Thoracic aorta (tissue), 2 donors: ENCODE measurements around the gene CLCF1. TPM values are rescaled to one million over a fixed set of nuclear protein-coding genes. Genes with fewer than 3 reads are reported as not detected.

Experiments used
- ATAC-seq: fragments of 150-250 bp; one replicate; pipeline ENCODE4 v1.8.0; 2017; ENCODE audit warnings: low read depth; ENCODE audit not compliant: insufficient number of reproducible peaks, low FRiP score
- DNase-seq: peaks from one replicate; pipeline ENCODE4 v3.0.0-alpha.2; 2020; ENCODE audit warnings: low spot score
- H3K27ac ChIP-seq, 2 donors: fragments of 200-600 bp; sonication (generic); 1 replicate in 1 of 2; 2 replicates in 1 of 2; pipeline ENCODE4 v1.5.1; 2016; ENCODE audit warnings: mild to moderate bottlenecking in 2 of 2, moderate library complexity in 2 of 2
- H3K27me3 ChIP-seq: fragments of 200-600 bp; sonication (generic); replicated peaks from 2 replicates; pipeline ENCODE4 v1.6.0; 2016; ENCODE audit warnings: mild to moderate bottlenecking; ENCODE audit not compliant: insufficient read depth
- H3K36me3 ChIP-seq: fragments of 200-600 bp; sonication (generic); one replicate; pipeline ENCODE4 v1.5.1; 2016
- H3K4me1 ChIP-seq, 2 donors: fragments of 200-600 bp; sonication (generic); 1 replicate in 1 of 2; 2 replicates in 1 of 2; pipeline versions ENCODE4 v1.5.1 to v1.6.0; 2016; ENCODE audit warnings: low read depth in 2 of 2, mild to moderate bottlenecking in 1 of 2; ENCODE audit not compliant: control insufficient read depth in 1 of 2
- H3K4me3 ChIP-seq: fragments of 200-600 bp; sonication (generic); 2 replicates; pipeline ENCODE4 v1.5.1; 2016; ENCODE audit warnings: mild to moderate bottlenecking
- H3K9me3 ChIP-seq: fragments of 200-600 bp; sonication (generic); 2 replicates; pipeline ENCODE4 v1.5.1; 2016
- CTCF ChIP-seq: fragments of 200-600 bp; sonication (generic); IDR thresholded peaks from one replicate; pipeline ENCODE4 v1.5.1; 2019; ENCODE audit warnings: antibody characterized with exemption
- total RNA-seq, 2 donors: library from RNA; depleted of rRNA; stranded (reverse); fragments of >200 nt; gene quantifications; one replicate each; pipeline versions ENCODE4 v1.1.0 to v1.2.3, GENCODE V29; 2016

Gene CLCF1
- total RNA-seq, 2 donors from 2014 or later, result 27.1 to 38.1 TPM

DNA sequence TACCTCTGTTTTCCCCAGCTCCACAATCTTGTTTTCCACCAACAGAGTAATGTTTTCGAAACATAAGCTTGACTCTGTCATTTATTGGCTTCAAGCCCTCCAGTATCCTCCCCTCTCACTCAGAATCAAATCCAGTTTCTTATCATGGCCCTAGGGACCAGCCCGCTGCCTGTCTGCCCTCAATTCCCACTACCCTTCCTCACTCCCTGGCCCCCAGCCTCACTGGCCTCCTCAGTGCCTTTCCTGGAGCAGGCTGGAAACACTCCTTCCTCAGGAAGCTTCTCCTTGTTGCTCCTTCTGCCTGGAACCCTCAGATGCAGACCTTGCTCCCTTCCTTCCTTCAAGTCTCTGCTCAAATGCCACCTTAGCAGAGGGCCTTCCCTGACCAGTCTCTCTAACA is 23.9 kb downstream of the CLCF1 start:
- no peak for TF ChIP-seq CTCF
- no peak overlapping the region for H3K27ac ChIP-seq
- peaks cover 23 to 27% of the 10 kb centered on the region in 2 donors for H3K4me1 ChIP-seq
- no peaks in the 10 kb centered on the region for H3K27me3 ChIP-seq
- H3K4me3 ChIP-seq, result no peak overlapping the region
- H3K9me3 ChIP-seq, result no peaks in the 10 kb centered on the region
- no peaks in the 10 kb centered on the region for H3K36me3 ChIP-seq
- DNase-seq, result no peak
- no peak for ATAC-seq

DNA sequence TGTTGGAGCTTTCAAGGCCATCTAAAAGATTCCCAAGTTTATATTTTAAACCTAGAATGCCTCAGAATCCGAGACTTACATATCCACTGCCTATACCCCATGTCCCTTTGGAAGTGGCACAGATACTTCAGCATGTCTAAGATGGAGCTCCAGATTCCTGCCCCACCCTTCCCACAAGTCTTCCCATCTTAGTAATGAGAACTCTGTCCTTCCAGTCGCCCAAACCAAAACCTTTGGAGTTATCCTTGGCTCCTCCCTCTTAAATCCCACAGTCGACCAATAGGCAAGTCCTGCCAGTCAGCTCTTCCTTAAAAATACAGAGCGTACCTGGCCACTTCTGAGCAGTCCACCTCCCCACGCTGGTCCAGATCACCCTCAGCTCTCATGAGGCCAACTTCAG is 24.4 kb downstream of the CLCF1 start:
- no peaks in the 10 kb centered on the region for H3K27me3 ChIP-seq
- H3K4me1 ChIP-seq, result peaks cover 19 to 23% of the 10 kb centered on the region in 2 donors
- no peak for TF ChIP-seq CTCF
- H3K27ac ChIP-seq, result no peak overlapping the region
- ATAC-seq (no peak), DNase-seq (no peak)
- no peaks in the 10 kb centered on the region for H3K36me3 ChIP-seq
- no peak overlapping the region for H3K4me3 ChIP-seq
- no peaks in the 10 kb centered on the region for H3K9me3 ChIP-seq

- H3K27ac ChIP-seq, result no peak overlapping the region
These were observed 25.2 kb downstream of the CLCF1 start for GRCh38 chr11:67347964-67348749.

DNA sequence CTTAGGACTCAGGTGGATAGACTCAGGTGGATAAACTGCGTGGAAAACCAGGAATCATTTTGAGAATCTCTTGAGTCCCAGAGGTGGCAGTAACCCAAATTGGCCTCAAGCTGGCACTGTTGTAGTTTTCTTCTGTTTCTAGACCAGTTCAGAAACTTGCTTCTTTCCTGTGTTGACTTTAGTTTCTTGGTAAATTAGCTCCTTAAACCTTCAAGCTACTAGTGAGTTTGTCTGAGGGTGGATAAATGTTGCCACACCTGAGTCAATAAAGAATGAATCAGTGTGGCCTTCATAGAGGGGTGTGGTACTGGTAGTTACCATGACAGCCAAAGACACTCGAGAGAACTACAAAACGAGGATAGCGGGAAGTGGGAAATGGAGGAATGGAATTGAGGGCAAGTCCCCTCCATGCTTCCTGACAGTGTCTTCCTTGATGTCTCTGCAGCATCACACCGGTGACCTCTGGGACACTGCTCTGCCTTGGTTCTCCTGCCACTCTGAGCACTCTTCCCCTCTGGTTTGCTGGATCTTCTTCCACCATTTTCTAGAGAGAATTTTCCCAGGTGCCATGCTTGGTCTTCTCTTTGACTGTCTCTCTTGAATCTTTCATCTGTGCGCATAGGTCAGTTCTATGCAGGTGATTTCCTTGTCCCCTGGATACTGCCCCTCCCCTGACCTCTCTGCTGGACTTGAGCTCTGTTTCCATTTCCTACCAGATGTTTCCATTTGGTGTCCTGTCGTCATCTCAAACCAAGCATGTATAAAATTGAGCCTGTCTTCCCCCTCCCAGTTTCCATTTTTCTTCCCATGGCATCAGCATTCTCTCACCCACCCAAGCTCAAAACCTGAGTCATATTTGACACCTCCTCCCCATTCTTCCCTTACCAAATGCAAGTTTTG is 27.2 kb downstream of the CLCF1 start:
- H3K36me3 ChIP-seq, result no peaks in the 10 kb centered on the region
- no peaks in the 10 kb centered on the region for H3K9me3 ChIP-seq
- H3K27ac ChIP-seq, result no peak overlapping the region
- H3K4me1 ChIP-seq, result peaks cover 4 to 7% of the 10 kb centered on the region in 2 donors
- DNase-seq (no peak), ATAC-seq (no peak)
- no peak overlapping the region for H3K4me3 ChIP-seq
- peak; percentile 47 for TF ChIP-seq CTCF
- no peaks in the 10 kb centered on the region for H3K27me3 ChIP-seq

More at GRCh38 chr11:67347964-67348749, 25.2 kb downstream of the CLCF1 start:
- no peaks in the 10 kb centered on the region for H3K27me3 ChIP-seq
- no peaks in the 10 kb centered on the region for H3K36me3 ChIP-seq
- TF ChIP-seq CTCF, result no peak
- no peak for DNase-seq
- no peak for ATAC-seq
- H3K4me3 ChIP-seq, result no peak overlapping the region
- no peaks in the 10 kb centered on the region for H3K9me3 ChIP-seq
- peaks cover 16 to 22% of the 10 kb centered on the region in 2 donors for H3K4me1 ChIP-seq
